ENCODE data around the gene NFXL1.

NFXL1 gene

GRCh38 chr4:47939456-47939855 lies 25.1 kb upstream of the NFXL1 start:
- Histone ChIP-seq H3K27me3 (peaks cover 10% of the 10 kb centered on the region), H3K27ac (no peak overlapping the region), H3K4me1 (ENCODE audit: control insufficient read depth in 1 of 2, insufficient read depth in 1 of 2, low read depth in 1 of 2, low read length in 1 of 2) (no peaks in the 10 kb centered on the region), H3K9me3 (no peaks in the 10 kb centered on the region), H3K4me3 (ENCODE audit: low read depth in 1 of 2, low read length in 1 of 2) (no peak overlapping the region), H3K36me3 (no peaks in the 10 kb centered on the region)
- TF ChIP-seq, protein P1, sequence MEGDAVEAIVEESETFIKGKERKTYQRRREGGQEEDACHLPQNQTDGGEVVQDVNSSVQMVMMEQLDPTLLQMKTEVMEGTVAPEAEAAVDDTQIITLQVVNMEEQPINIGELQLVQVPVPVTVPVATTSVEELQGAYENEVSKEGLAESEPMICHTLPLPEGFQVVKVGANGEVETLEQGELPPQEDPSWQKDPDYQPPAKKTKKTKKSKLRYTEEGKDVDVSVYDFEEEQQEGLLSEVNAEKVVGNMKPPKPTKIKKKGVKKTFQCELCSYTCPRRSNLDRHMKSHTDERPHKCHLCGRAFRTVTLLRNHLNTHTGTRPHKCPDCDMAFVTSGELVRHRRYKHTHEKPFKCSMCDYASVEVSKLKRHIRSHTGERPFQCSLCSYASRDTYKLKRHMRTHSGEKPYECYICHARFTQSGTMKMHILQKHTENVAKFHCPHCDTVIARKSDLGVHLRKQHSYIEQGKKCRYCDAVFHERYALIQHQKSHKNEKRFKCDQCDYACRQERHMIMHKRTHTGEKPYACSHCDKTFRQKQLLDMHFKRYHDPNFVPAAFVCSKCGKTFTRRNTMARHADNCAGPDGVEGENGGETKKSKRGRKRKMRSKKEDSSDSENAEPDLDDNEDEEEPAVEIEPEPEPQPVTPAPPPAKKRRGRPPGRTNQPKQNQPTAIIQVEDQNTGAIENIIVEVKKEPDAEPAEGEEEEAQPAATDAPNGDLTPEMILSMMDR (IDR thresholded peaks at IDR 0.05), result no peak

- Histone ChIP-seq H3K4me3 (ENCODE audit: low read depth in 1 of 2, low read length in 1 of 2) (no peak overlapping the region), H3K27ac (no peak overlapping the region), H3K27me3 (peaks cover 11% of the 10 kb centered on the region), H3K4me1 (ENCODE audit: control insufficient read depth in 1 of 2, insufficient read depth in 1 of 2, low read depth in 1 of 2, low read length in 1 of 2) (no peaks in the 10 kb centered on the region), H3K36me3 (no peaks in the 10 kb centered on the region), H3K9me3 (no peaks in the 10 kb centered on the region)
- TF ChIP-seq, protein P1 (IDR thresholded peaks at IDR 0.05), result no peak
Measured at GRCh38 chr4:47936336-47936735, 22.0 kb upstream of the NFXL1 start.

- no peak overlapping the region for H3K4me3 ChIP-seq (ENCODE audit: low read depth in 1 of 2, low read length in 1 of 2)
- TF ChIP-seq, protein P1 (IDR thresholded peaks at IDR 0.05), result peak; percentile 73
- no peaks in the 10 kb centered on the region for H3K4me1 ChIP-seq (ENCODE audit: control insufficient read depth in 1 of 2, insufficient read depth in 1 of 2, low read depth in 1 of 2, low read length in 1 of 2)
- peaks cover 3% of the 10 kb centered on the region for H3K27me3 ChIP-seq
- no peaks in the 10 kb centered on the region for H3K9me3 ChIP-seq
- no peak overlapping the region for H3K27ac ChIP-seq
- H3K36me3 ChIP-seq, result no peaks in the 10 kb centered on the region
Measured at GRCh38 chr4:47933840-47934239, 19.5 kb upstream of the NFXL1 start.

- H3K27me3 ChIP-seq, result peaks cover 3% of the 10 kb centered on the region
- H3K9me3 ChIP-seq, result no peaks in the 10 kb centered on the region
- TF ChIP-seq, protein P1 (IDR thresholded peaks at IDR 0.05), result no peak
Measured at GRCh38 chr4:47930971-47931804, 16.8 kb upstream of the NFXL1 start.

DNA sequence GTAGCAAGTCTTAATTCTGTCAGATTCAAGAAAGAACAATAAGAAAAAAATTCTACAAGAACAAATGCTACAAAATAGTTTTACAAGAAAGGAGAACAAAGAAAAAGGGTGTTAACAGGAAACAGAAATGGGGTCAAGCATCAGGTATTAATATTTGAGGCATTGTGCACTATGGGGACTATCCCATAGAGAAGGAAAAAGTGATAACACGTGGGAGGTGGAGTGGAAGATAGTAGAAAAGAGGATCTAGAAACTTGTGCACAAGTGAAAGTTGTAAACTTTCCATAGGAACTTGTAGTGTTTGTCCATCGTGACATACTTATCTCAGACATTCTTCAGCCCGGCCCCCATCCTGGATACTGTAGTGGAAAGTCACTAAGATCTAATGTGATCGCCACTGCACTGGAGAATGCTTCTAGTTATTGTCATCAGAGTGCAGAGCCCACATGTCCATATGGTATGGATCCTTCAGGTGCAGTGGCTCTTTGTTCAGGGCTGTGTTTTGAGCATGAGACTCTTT lies 15.4 kb upstream of the NFXL1 start:
- no peaks in the 10 kb centered on the region for H3K9me3 ChIP-seq
- no peak overlapping the region for H3K27ac ChIP-seq
- no peaks in the 10 kb centered on the region for H3K36me3 ChIP-seq
- H3K4me3 ChIP-seq (ENCODE audit: low read depth in 1 of 2, low read length in 1 of 2), result no peak overlapping the region
- peaks cover 5 to 19% of the 10 kb centered on the region in 2 experiments for H3K4me1 ChIP-seq (ENCODE audit: control insufficient read depth in 1 of 2, insufficient read depth in 1 of 2, low read depth in 1 of 2, low read length in 1 of 2)
- TF ChIP-seq, protein P1 (IDR thresholded peaks at IDR 0.05), result no peak
- H3K27me3 ChIP-seq, result peaks cover 3% of the 10 kb centered on the region

More at GRCh38 chr4:47930971-47931804, 16.8 kb upstream of the NFXL1 start:
- Histone ChIP-seq H3K27ac (no peak overlapping the region), H3K36me3 (no peaks in the 10 kb centered on the region), H3K4me1 (ENCODE audit: control insufficient read depth in 1 of 2, insufficient read depth in 1 of 2, low read depth in 1 of 2, low read length in 1 of 2) (peaks cover 5 to 9% of the 10 kb centered on the region in 2 experiments), H3K4me3 (ENCODE audit: low read depth in 1 of 2, low read length in 1 of 2) (no peak overlapping the region)
